HepG2 (cell line): Measurements from ENCODE around the gene UBTD2. TPM values are rescaled to one million over a fixed set of nuclear protein-coding genes. Genes with fewer than 3 reads are reported as not detected.

Experiments used
- CBX1 ChIP-seq: IDR thresholded peaks from one replicate; pipeline ENCODE4 v1.6.1; 2016; ENCODE audit warnings: antibody characterized with exemption, low read depth
- ELF3 ChIP-seq: IDR thresholded peaks from 2 replicates; pipeline ENCODE4 v1.6.1; 2016; ENCODE audit warnings: missing genetic modification reagents, missing compliant biosample characterization
- ETV5 ChIP-seq: IDR thresholded peaks from 2 replicates; pipeline ENCODE4 v1.6.1; 2018; ENCODE audit warnings: missing biosample characterization, missing genetic modification reagents, inconsistent platforms, borderline replicate concordance
- HMG20B ChIP-seq: conservative IDR thresholded peaks from 2 replicates; pipeline ENCODE4 v1.6.1; 2016; ENCODE audit warnings: missing genetic modification reagents, missing compliant biosample characterization
- HNF1B ChIP-seq: sonication (generic); formaldehyde crosslinking; IDR thresholded peaks from 2 replicates; pipeline ENCODE4 v1.5.1; 2020; ENCODE audit warnings: mild to moderate bottlenecking, moderate library complexity, missing genetic modification reagents
- KDM4B ChIP-seq: sonication (generic); formaldehyde crosslinking; IDR thresholded peaks from 2 replicates; pipeline ENCODE4 v1.4.0; 2020; ENCODE audit warnings: missing genetic modification reagents
- MAZ ChIP-seq, 2 experiments: sonication (generic) in 1 of 2; formaldehyde crosslinking in 1 of 2; IDR thresholded peaks; 2 replicates each; pipeline versions ENCODE4 v1.5.0 to v1.6.1; 2012 to 2020; ENCODE audit warnings: low read depth in 2 of 2, mild to moderate bottlenecking in 2 of 2, borderline replicate concordance in 1 of 2, improper control_type of control experiment in 1 of 2, low read length in 1 of 2, missing genetic modification reagents in 1 of 2, moderate library complexity in 1 of 2
- MBNL3 ChIP-seq: fragments of 250-450 bp; sonication (Bioruptor Pico); conservative IDR thresholded peaks from 2 replicates; pipeline ENCODE4 v1.8.0; 2022; ENCODE audit warnings: mild to moderate bottlenecking, inconsistent platforms
- MEIS1 ChIP-seq: sonication (generic); formaldehyde crosslinking; IDR thresholded peaks from 2 replicates; pipeline ENCODE4 v1.9.0; 2021; ENCODE audit warnings: mild to moderate bottlenecking, missing genetic modification reagents, moderate library complexity, borderline replicate concordance
- NR0B2 ChIP-seq: sonication (generic); formaldehyde crosslinking; IDR thresholded peaks from 2 replicates; pipeline ENCODE4 v1.4.0; 2020; ENCODE audit warnings: mild to moderate bottlenecking, missing genetic modification reagents
- NR1H2 ChIP-seq: sonication (generic); formaldehyde crosslinking; IDR thresholded peaks from 2 replicates; pipeline ENCODE4 v1.8.1; 2022; ENCODE audit warnings: low read depth, missing genetic modification reagents, borderline replicate concordance
- PITX1 ChIP-seq: sonication (generic); formaldehyde crosslinking; IDR thresholded peaks from 2 replicates; pipeline ENCODE4 v1.5.1; 2020; ENCODE audit warnings: mild to moderate bottlenecking, missing genetic modification reagents
- SIN3B ChIP-seq: fragments of 150-350 bp; IDR thresholded peaks from 2 replicates; pipeline ENCODE4 v1.6.1; 2014; ENCODE audit warnings: low read length
- SMARCC2 ChIP-seq: fragments of 450-650 bp; IDR thresholded peaks from 2 replicates; pipeline ENCODE4 v1.6.1; 2017; ENCODE audit warnings: antibody characterized with exemption, mild to moderate bottlenecking
- SNAPC2 ChIP-seq: sonication (generic); formaldehyde crosslinking; IDR thresholded peaks from 2 replicates; pipeline ENCODE4 v1.8.1; 2022; ENCODE audit warnings: mild to moderate bottlenecking, missing genetic modification reagents
- ZFP36L2 ChIP-seq: sonication (generic); formaldehyde crosslinking; IDR thresholded peaks from 2 replicates; pipeline ENCODE4 v1.4.0; 2020; ENCODE audit warnings: missing genetic modification reagents
- ZKSCAN1 ChIP-seq: fragments of 150-350 bp; IDR thresholded peaks from 2 replicates; pipeline ENCODE4 v1.6.1; 2014; ENCODE audit warnings: low read length
- ZMAT5 ChIP-seq: sonication (generic); formaldehyde crosslinking; IDR thresholded peaks from 2 replicates; pipeline ENCODE4 v1.5.0; 2020; ENCODE audit warnings: mild to moderate bottlenecking, low read depth, missing genetic modification reagents, borderline replicate concordance
- ZNF451 ChIP-seq: sonication (generic); formaldehyde crosslinking; IDR thresholded peaks from 2 replicates; pipeline ENCODE4 v1.5.0; 2020; ENCODE audit warnings: mild to moderate bottlenecking, missing genetic modification reagents
- ZNF530 ChIP-seq: sonication (generic); formaldehyde crosslinking; IDR thresholded peaks from 2 replicates; pipeline ENCODE4 v1.5.0; 2020; ENCODE audit warnings: low read depth, mild to moderate bottlenecking, missing genetic modification reagents
- ZNF549 ChIP-seq: sonication (generic); formaldehyde crosslinking; IDR thresholded peaks from 2 replicates; pipeline ENCODE4 v1.5.0; 2020; ENCODE audit warnings: missing genetic modification reagents
- ZNF614 ChIP-seq: IDR thresholded peaks from 2 replicates; pipeline ENCODE4 v1.6.1; 2018; ENCODE audit warnings: missing biosample characterization, missing genetic modification reagents, inconsistent platforms, borderline replicate concordance
- ZNF678 ChIP-seq: sonication (generic); formaldehyde crosslinking; IDR thresholded peaks from 2 replicates; pipeline ENCODE4 v1.4.0; 2020; ENCODE audit warnings: mild to moderate bottlenecking, missing genetic modification reagents
- ZNF703 ChIP-seq: sonication (generic); formaldehyde crosslinking; IDR thresholded peaks from 2 replicates; pipeline ENCODE4 v1.5.1; 2020; ENCODE audit warnings: missing genetic modification reagents, mild to moderate bottlenecking, moderate library complexity, borderline replicate concordance
- polyA plus RNA-seq, 8 experiments: library from polyadenylated mRNA; depleted of rRNA in 3 of 8; stranded (reverse) in 7 of 8; unstranded in 1 of 8; fragments of >200 nt; fragmentation: Illumina TruSeq in 4 of 8; extraction: Trizol in 4 of 8; gene quantifications; 2 replicates each; pipeline versions ENCODE4 v1.2.1 to v1.2.3, GENCODE V29; 2011 to 2016; ENCODE audit warnings: low read depth in 4 of 8, missing spikeins in 1 of 8, mixed read lengths in 1 of 8; ENCODE audit not compliant: insufficient read depth in 1 of 8
- total RNA-seq, 5 experiments: library from RNA; depleted of rRNA; stranded (reverse); fragments of >200 nt; fragmentation: Illumina TruSeq; extraction: Trizol; gene quantifications; 2 replicates each; pipeline ENCODE4 v1.2.3, GENCODE V29; 2016; ENCODE audit warnings: low read depth in 1 of 5
- TF ChIP-seq, protein P1 (sequence below): sonication (generic); formaldehyde crosslinking; IDR thresholded peaks from 2 replicates; pipeline ENCODE4 v1.8.0; 2022; ENCODE audit warnings: missing genetic modification reagents, mild to moderate bottlenecking, borderline replicate concordance
- TF ChIP-seq, protein P2 (sequence below): sonication (generic); formaldehyde crosslinking; IDR thresholded peaks from 2 replicates; pipeline ENCODE4 v1.4.0; 2020; ENCODE audit warnings: missing genetic modification reagents

The UBTD2 gene
- total and polyA plus RNA-seq, 2 of the 13 experiments (the other 11 are each of a cell fraction or from before 2014, with no cell fraction given): 15.2 to 24.1 TPM

GRCh38 chr5:172188033-172188892, 95.3 kb downstream of the UBTD2 start, which contains the start of gene STK10 (continued):
- no peak for TF ChIP-seq MBNL3 (CRISPR knock-in tag)
- TF ChIP-seq, protein P1, sequence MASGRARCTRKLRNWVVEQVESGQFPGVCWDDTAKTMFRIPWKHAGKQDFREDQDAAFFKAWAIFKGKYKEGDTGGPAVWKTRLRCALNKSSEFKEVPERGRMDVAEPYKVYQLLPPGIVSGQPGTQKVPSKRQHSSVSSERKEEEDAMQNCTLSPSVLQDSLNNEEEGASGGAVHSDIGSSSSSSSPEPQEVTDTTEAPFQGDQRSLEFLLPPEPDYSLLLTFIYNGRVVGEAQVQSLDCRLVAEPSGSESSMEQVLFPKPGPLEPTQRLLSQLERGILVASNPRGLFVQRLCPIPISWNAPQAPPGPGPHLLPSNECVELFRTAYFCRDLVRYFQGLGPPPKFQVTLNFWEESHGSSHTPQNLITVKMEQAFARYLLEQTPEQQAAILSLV: no peak
- TF ChIP-seq ZNF703 (CRISPR knock-in tag): no peak; the same call in 1 of the 2 replicates
- no peak; the same call in none of the 2 replicates for TF ChIP-seq NR0B2 (CRISPR knock-in tag)
- TF ChIP-seq ZNF678 (CRISPR knock-in tag): no peak
- peak; percentile 66; the same call in 1 of the 2 replicates for TF ChIP-seq MAZ (IDR thresholded peaks at IDR 0.05; ENCODE audit: borderline replicate concordance, low read depth, low read length)
- TF ChIP-seq MAZ (CRISPR knock-in tag; IDR thresholded peaks at IDR 0.05; ENCODE audit: low read depth): peak; percentile 17; the same call in 1 of the 2 replicates
- peak; percentile 52; the same call in 1 of the 2 replicates for TF ChIP-seq ETV5 (CRISPR knock-in tag)
- peak; percentile 66; the same call in 1 of the 2 replicates for TF ChIP-seq ZNF614 (CRISPR knock-in tag)
- no peak for TF ChIP-seq SIN3B
- no peak for TF ChIP-seq SNAPC2
- TF ChIP-seq ZNF451 (CRISPR knock-in tag): 0 out of 2 replicates have a peak, but pooled peaks have one; percentile 42
- no peak for TF ChIP-seq ELF3
- TF ChIP-seq HNF1B: peak; percentile 89
- TF ChIP-seq KDM4B (CRISPR knock-in tag): no peak
- TF ChIP-seq MEIS1: no peak
- TF ChIP-seq ZFP36L2 (CRISPR knock-in tag): no peak
- TF ChIP-seq SMARCC2: no peak
- no peak for TF ChIP-seq NR1H2
- TF ChIP-seq HMG20B (CRISPR knock-in tag): no peak; the same call in 1 of the 2 replicates
- peak; percentile 52 for TF ChIP-seq CBX1
- no peak for TF ChIP-seq ZMAT5 (CRISPR knock-in tag)
- peak; percentile 76 for TF ChIP-seq PITX1 (CRISPR knock-in tag)
- no peak for TF ChIP-seq ZNF549 (CRISPR knock-in tag)
- no peak for TF ChIP-seq ZNF530 (CRISPR knock-in tag)
- TF ChIP-seq, protein P2, sequence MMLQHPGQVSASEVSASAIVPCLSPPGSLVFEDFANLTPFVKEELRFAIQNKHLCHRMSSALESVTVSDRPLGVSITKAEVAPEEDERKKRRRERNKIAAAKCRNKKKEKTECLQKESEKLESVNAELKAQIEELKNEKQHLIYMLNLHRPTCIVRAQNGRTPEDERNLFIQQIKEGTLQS (CRISPR knock-in tag): no peak; the same call in 1 of the 2 replicates
- no peak for TF ChIP-seq ZKSCAN1
